ENCODE data around the gene KIAA0319L.

DNA sequence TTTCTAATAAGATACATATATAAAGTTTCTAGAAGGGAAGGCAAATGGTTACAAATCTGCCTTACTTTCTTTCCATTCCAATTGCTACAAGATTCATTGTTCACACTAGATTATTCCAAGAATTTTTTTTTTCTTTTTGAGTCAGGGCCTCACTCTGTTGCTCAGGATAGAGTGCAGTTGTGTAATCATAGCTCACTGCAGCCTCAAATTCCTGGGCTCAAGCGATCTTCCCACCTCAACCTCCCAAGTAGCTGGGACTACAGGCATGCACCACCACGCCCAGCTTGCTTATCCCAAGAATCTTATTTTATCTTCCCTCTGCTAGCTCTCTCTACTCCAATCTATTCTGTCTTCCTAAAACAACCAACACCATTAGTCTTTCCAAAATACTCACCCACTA is 81.8 kb downstream of the KIAA0319L start:
- TF ChIP-seq POLR2A (IDR thresholded peaks at IDR 0.05), result no peak
- TF ChIP-seq, protein P1, sequence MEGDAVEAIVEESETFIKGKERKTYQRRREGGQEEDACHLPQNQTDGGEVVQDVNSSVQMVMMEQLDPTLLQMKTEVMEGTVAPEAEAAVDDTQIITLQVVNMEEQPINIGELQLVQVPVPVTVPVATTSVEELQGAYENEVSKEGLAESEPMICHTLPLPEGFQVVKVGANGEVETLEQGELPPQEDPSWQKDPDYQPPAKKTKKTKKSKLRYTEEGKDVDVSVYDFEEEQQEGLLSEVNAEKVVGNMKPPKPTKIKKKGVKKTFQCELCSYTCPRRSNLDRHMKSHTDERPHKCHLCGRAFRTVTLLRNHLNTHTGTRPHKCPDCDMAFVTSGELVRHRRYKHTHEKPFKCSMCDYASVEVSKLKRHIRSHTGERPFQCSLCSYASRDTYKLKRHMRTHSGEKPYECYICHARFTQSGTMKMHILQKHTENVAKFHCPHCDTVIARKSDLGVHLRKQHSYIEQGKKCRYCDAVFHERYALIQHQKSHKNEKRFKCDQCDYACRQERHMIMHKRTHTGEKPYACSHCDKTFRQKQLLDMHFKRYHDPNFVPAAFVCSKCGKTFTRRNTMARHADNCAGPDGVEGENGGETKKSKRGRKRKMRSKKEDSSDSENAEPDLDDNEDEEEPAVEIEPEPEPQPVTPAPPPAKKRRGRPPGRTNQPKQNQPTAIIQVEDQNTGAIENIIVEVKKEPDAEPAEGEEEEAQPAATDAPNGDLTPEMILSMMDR (IDR thresholded peaks at IDR 0.05), result no peak

All from testis (tissue), 2 donors.